ENCODE results near the gene COBL.

The COBL gene

GRCh38 chr7:51325908-51326307 lies 9.3 kb upstream of the COBL start:
- no peak for DNase-seq (ENCODE audit: low read depth)

DNA sequence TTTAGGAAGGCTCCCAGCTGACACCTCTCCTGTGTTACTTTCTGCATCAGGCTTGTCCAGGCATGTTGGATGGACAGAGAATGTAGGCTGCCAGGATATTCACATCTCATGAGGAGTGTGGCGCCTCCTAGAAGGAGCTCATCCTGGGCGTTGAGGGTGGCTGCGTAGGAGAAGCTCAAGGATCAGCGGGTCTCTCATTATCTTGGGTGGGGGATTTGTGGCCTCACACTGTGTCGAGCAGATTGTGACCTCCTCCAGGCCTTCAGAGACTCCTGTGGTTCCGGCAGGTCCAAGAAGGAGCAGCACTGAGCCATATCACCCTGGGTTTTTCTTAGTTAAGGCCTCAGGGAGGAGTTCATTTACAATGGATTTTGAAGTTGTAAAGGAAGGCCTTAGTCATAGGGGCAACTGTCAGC lies 8.7 kb upstream of the COBL start:
- DNase-seq (ENCODE audit: low read depth) = no peak

GRCh38 chr7:51324206-51324898 lies 7.7 kb upstream of the COBL start:
- DNase-seq (ENCODE audit: low read depth) = no peak

DNA sequence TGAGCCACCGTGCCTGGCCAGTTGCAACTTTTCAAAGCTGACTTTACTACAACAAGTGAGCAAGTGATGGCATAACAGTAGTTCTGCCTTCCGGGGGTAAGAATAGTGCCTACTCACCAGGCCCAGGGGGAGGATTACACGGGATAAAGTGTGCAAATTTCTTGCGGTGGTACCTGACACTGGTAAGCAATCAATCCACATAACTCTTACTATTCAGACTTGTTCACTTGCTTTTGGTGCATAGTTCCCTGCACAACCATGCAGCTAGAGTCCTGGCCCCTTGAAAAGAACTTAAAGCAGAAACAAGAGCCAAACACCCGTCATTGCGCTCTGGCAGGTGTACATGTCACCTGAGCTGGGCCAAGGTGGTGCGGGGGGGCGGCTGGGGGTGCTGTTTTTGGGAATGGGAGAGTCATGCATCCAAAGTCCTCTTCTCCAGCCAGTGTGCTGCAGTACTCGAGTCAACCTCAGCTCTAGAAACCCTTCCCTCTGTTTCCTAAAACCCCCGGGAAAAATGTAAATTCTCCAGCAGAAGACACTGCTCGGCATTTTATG lies 5.4 kb upstream of the COBL start:
- DNase-seq (ENCODE audit: low read depth) = no peak

GRCh38 chr7:51318886-51319579 lies 2.4 kb upstream of the COBL start:
- DNase-seq (ENCODE audit: low read depth) = no peak

- no peak for DNase-seq (ENCODE audit: low read depth)
Measured at GRCh38 chr7:51318001-51318400, 1.4 kb upstream of the COBL start.

- DNase-seq (ENCODE audit: low read depth) = no peak
Measured at GRCh38 chr7:51317582-51317910, 937 bp upstream of the COBL start.

DNA sequence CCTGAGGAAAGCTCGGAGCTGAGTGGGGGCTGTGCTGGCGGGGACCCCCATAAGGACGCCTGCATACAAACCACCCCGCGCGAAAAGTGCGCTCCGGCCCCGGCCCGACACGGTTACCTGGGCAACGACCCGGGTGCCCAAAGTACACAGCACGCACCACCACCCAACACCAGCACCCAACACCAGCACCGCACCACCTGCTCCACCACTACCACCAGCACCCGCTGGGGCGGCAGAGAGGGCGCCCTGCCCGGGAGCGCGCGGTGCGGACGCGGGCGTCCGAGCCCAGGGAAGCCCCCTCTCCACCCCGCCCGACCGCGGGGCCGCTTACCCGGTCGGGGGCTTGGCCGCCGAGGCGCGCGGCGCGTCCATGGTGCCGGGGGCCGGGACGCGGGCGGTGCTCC lies 345 bp downstream of the COBL start:
- DNase-seq (ENCODE audit: low read depth) = no peak

DNA sequence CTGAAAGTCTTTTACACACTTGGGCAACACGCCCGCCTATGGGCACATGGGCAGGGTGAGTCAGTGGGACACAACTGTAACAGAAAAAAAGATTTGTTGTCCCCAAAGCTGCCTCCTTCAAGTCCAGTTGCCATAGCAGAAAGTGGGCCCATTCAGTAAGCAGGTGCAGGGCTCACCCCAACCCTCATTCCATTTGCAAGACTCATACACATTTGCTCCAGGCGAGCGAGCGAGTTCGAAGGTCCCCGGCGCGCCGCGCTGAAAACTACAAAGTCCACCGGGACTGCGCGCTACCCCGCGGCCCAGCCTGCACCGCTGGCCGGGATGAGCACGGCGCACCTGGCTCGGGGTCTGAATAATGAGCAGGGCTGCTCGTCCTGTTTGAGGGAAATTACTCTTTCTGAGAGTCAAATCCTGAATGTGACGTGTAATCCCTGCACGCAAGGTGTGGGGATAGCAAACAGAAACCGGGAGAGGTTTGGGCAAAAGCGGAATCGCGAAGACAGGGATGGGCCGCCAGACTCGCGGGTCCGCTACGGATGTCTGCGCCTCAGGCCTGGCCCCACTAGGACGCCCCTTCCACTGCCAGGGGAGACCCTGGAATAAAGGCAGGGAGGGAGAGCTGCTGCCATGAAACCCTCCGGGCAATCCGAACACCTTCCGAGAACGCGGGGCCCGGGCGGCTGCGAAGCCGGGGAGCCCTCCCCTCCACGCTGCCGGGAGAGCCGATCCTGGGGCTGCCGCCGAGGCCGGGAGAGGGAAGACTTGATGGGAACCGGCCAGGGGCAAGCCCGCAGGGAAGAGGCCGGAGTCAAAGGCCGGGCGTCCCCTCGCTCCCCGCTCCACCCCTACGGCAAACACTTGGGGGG lies 982 bp downstream of the COBL start:
- no peak for DNase-seq (ENCODE audit: low read depth)

GRCh38 chr7:51314726-51315125 lies 1.9 kb downstream of the COBL start:
- no peak for DNase-seq (ENCODE audit: low read depth)

DNA sequence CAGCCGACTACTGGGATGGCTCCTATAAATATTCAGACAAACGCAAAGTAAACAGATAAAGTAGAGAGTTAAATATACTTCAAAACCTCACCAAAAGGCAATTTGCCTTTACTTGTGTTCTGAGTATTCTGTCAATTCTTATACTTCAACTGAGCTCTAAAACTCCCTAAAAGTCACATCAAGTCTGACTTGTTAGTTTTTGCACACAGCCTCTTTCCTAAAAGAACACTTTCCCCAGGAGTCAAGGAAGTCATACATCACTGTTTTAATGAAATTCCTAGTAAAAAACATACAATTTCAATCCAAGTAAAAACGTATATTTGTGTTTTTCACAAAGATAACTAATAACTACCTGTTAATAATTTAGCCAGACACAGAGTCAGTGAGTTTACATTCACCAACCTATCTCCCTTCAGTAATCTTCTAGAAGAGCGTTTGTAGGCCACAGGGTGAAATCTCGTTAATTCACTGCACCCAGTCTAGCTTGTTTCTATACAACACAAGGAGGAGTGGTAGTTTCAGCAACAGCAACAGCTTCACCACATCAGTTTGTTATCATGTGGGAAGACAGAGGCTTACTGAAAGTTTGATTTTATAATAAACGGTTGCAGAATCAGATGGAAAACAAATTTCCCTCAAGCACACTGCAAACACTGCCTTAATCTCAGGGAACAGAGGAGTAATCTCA lies 2.7 kb downstream of the COBL start:
- DNase-seq (ENCODE audit: low read depth) = no peak

DNA sequence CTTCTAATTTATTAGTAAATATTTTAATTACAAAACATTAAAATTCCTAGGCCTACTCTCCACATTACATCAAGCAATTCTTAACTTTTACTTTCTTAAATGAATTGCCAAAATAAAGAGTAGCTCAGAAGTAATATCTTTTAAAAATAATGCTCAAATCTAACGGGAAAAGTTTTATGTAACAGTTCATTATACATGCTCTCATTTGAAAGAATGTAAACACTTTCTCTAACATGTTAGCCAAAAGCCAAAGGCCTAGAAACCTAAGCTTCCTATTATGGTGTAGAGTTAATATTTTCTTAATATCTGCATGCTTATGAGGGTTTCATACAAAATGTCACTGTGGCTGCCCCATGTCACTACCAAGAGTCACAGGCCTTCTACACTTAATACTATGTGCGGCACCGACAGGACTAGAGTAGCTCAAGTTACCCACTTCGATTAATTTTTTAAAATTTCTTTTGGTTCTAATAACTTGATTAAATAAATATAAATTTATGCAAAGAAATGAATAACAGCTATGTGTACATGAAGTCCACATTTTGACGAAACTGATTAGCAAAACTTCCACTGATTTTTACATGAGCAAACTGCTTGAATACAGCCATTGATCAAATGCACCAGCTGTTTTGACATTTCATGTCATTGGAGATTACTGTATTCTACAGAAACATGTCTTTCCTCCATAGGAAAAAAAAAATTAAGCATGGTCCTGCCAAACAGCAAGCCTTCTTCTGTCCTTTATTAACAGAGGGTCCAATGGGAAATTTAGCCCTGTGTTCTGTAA lies 3.5 kb downstream of the COBL start:
- DNase-seq (ENCODE audit: low read depth) = no peak

GRCh38 chr7:51311166-51311565 lies 5.4 kb downstream of the COBL start:
- no peak for DNase-seq (ENCODE audit: low read depth)

DNA sequence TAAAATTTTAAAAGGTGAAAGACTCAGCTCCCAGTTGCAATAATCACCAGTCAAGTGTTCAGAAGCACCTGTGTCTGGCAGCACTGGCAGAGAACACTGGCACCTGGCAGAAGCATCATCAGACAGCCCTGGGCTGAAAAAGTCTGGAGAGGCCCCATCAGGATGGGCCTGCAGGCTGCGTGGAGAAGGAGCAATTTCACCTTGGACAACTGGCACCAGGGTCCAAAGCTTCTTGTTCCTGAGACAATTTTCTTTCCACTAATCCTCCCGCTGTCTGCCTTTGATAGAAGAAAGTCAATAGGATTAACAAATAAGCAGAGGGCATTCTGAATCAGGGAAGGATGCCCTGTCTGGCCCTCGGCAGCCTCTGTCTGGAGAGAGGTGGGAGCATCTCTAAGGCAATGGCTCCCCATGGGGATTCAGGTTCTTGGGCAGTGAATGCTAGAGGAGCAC lies 6.5 kb downstream of the COBL start:
- no peak for DNase-seq (ENCODE audit: low read depth)

DNA sequence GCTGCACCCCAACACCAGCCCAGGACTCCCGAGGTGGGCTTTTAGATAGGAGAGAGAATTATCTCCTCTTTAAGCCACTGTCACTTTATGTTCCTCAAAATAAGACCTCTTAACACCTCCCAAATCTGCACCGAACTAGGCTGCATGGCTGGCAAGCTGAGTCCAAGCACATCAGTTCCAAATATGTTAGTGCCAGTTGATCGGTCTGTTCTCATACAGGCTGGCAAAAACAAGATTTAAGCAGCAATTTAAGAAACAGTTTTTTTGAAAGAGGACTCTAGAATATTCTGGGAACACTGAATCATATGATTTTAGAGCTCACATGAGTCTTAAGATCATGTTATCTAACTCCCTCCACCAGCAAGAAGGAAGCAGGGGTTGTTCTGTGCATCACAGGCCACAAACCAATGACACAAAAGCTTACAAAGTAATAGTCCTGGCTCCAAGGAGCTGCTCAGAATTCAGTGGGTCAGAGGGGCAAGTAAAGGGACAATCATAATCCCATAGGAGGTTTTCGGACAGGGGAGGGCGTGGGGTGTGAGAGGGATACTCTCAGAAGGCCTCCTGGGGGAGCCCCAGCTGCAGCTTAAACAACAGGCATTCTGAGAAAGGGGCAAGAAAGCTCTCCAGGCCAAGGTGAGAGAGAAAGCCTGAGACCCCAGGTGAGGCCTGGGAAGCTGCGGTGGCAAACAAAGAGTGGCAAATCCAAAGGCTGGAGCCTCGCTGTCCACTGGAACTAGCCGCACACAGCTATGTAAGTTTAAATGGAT lies 7.1 kb downstream of the COBL start:
- no peak for DNase-seq (ENCODE audit: low read depth)

DNA sequence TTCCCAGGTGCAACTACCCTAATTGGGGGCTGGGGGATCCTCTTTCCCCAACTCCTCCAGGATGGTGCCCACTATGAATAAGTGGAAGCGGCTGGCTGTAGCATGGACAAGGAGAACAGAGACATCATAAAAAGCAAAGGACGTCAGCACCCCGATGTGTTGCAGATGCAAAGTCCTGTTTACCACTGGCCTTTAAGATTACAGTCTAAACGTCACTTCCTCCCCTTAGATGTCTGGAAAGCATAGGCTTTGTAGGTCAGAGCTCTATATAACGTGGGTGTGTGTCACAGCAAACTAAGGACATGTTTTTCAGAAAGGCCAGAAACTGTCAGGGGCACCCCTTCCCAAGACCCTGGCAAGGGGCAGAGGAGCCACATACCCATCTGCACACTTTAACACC lies 7.9 kb downstream of the COBL start:
- DNase-seq (ENCODE audit: low read depth) = no peak

GRCh38 chr7:51308265-51308664 lies 8.3 kb downstream of the COBL start:
- DNase-seq (ENCODE audit: low read depth) = no peak

GRCh38 chr7:51307651-51308210 lies 8.9 kb downstream of the COBL start:
- DNase-seq (ENCODE audit: low read depth) = no peak

DNA sequence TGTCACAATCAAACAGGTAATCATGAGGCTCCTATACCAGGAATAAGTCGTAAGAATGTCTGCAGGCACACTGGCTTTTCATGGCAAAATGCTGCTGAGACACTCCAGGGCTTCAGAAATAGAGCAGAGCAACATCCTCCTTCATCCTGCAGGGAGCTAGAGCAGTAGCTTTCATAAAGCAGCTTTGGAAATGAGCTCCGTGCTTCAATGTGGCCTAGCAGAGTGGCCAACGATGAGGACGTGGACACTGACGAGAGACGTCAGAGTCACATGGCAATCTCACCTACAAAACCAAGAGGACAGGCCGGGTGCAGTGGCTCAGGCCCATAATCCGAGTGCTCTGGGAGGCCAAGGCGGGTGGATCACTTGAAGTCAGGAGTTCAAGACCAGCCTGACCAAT lies 9.8 kb downstream of the COBL start:
- no peak for DNase-seq (ENCODE audit: low read depth)

GRCh38 chr7:51304729-51305128 lies 11.9 kb downstream of the COBL start:
- no peak for DNase-seq (ENCODE audit: low read depth)
